Left ventricle myocardium inferior (tissue), 1 donor: ENCODE measurements around the gene C1QTNF6. TPM values are rescaled to one million over a fixed set of nuclear protein-coding genes. Genes with fewer than 3 reads are reported as not detected.

ENCODE experiments used
- DNase-seq: peaks from one replicate; pipeline ENCODE4 v3.0.0-alpha.2; 2020
- H3K27ac ChIP-seq: fragments of 200-600 bp; replicated peaks from 2 replicates; pipeline ENCODE4 v1.8.0; 2021
- H3K27me3 ChIP-seq: fragments of 200-600 bp; 2 replicates; pipeline ENCODE4 v1.8.0; 2021; ENCODE audit warnings: low read depth
- H3K36me3 ChIP-seq: fragments of 200-600 bp; 2 replicates; pipeline ENCODE4 v1.8.0; 2021
- H3K4me1 ChIP-seq: fragments of 200-600 bp; 2 replicates; pipeline ENCODE4 v1.8.0; 2021
- H3K4me3 ChIP-seq: fragments of 200-600 bp; 2 replicates; pipeline ENCODE4 v1.8.0; 2021; ENCODE audit warnings: mild to moderate bottlenecking, moderate library complexity
- H3K9me3 ChIP-seq: fragments of 200-600 bp; replicated peaks from 2 replicates; pipeline ENCODE4 v1.8.0; 2021
- CTCF ChIP-seq: fragments of 200-600 bp; IDR thresholded peaks from 2 replicates; pipeline ENCODE4 v1.8.0; 2021; ENCODE audit warnings: antibody characterized with exemption, mild to moderate bottlenecking, borderline replicate concordance
- intact Hi-C: fragments of 100-400 bp; cut with micrococcal nuclease; formaldehyde crosslinking; loops from one replicate; pipeline ENCODE4 v1.11.0; 2022
- total RNA-seq: library from RNA; stranded (reverse); fragmentation: NEBNext Ultra II Directional; extraction: Animal tissue kit (Norgen Biotek cat#: 25700); gene quantifications from one replicate; pipeline ENCODE4 v1.2.1, GENCODE V29; 2021
- donor health status: DM: no; HTN: yes; CAD: no; lungs with severe emphysema.

C1QTNF6 gene
- total RNA-seq, 1 donor from 2014 or later = 1.3 TPM

- peaks cover 75% of the 10 kb centered on the region for H3K27me3 ChIP-seq
- no peak for TF ChIP-seq CTCF
- H3K27ac ChIP-seq = no peak overlapping the region
- no peaks in the 10 kb centered on the region for H3K36me3 ChIP-seq
- no peak for DNase-seq
- no peaks in the 10 kb centered on the region for H3K9me3 ChIP-seq
- intact Hi-C loops = no loop called here
- H3K4me3 ChIP-seq = no peak overlapping the region
- H3K4me1 ChIP-seq = no peaks in the 10 kb centered on the region
Observed at GRCh38 chr22:37133304-37134018, 54.6 kb downstream of the C1QTNF6 start.

- Histone ChIP-seq H3K27ac (no peak overlapping the region), H3K4me1 (no peaks in the 10 kb centered on the region), H3K4me3 (no peak overlapping the region), H3K9me3 (no peaks in the 10 kb centered on the region), H3K36me3 (no peaks in the 10 kb centered on the region), H3K27me3 (peaks cover 78% of the 10 kb centered on the region)
- TF ChIP-seq CTCF = no peak
- no peak for DNase-seq
- intact Hi-C loops = no loop called here
Observed at GRCh38 chr22:37132773-37133172, 55.3 kb downstream of the C1QTNF6 start.

Other genes with a start within 250 kb of the C1QTNF6 start
- 39.8 TPM for gene TST, start 168.8 kb downstream of the C1QTNF6 start, total RNA-seq
- 58.3 TPM for gene MPST, start 168.5 kb downstream of the C1QTNF6 start, total RNA-seq
- gene KCTD17, start 136.5 kb downstream of the C1QTNF6 start, total RNA-seq = 14.3 TPM
- not detected for gene TMPRSS6, start 78.5 kb downstream of the C1QTNF6 start, total RNA-seq
- gene IL2RB, start 38.3 kb downstream of the C1QTNF6 start, total RNA-seq = 0.99 TPM
- gene SSTR3, start 24.2 kb upstream of the C1QTNF6 start, total RNA-seq = not detected
- 1.8 TPM for gene RAC2, start 56.0 kb upstream of the C1QTNF6 start, total RNA-seq
- gene CYTH4, start 94.3 kb upstream of the C1QTNF6 start, total RNA-seq = 4.8 TPM
- gene ELFN2, start 239.2 kb upstream of the C1QTNF6 start, total RNA-seq = not detected